Measurements from ENCODE around the gene GDF2.

GDF2 gene

GRCh38 chr10:47323087-47323486 is 833 bp downstream of the GDF2 start:
- Histone ChIP-seq H3K4me2 (ENCODE audit: low read length) (no peak overlapping the region), H2AFZ (no peak overlapping the region), H3K9me3 (ENCODE audit: control insufficient read depth, low read length) (no peaks in the 10 kb centered on the region), H3K4me1 (no peaks in the 10 kb centered on the region), H3K79me2 (no peaks in the 10 kb centered on the region), H3K36me3 (ENCODE audit: control insufficient read depth, insufficient read depth, low read length) (no peaks in the 10 kb centered on the region), H3K9ac (no peak overlapping the region), H3K4me3 (ENCODE audit: low read depth, low read length) (no peak overlapping the region), H3K27me3 (ENCODE audit: control insufficient read depth, insufficient read depth, low read length) (no peaks in the 10 kb centered on the region), H3K27ac (no peak overlapping the region)
- no peak for TF ChIP-seq CTCF (IDR thresholded peaks at IDR 0.05)

GRCh38 chr10:47323636-47324296 is 1.5 kb downstream of the GDF2 start:
- no peak overlapping the region for H3K4me2 ChIP-seq (ENCODE audit: low read length)
- TF ChIP-seq CTCF (IDR thresholded peaks at IDR 0.05): no peak
- H3K79me2 ChIP-seq: no peaks in the 10 kb centered on the region
- H3K4me1 ChIP-seq: no peaks in the 10 kb centered on the region
- H3K27ac ChIP-seq: no peak overlapping the region
- H3K4me3 ChIP-seq (ENCODE audit: low read depth, low read length): no peak overlapping the region
- H3K27me3 ChIP-seq (ENCODE audit: control insufficient read depth, insufficient read depth, low read length): no peaks in the 10 kb centered on the region
- H3K9me3 ChIP-seq (ENCODE audit: control insufficient read depth, low read length): no peaks in the 10 kb centered on the region
- no peak overlapping the region for H2AFZ ChIP-seq
- H3K36me3 ChIP-seq (ENCODE audit: control insufficient read depth, insufficient read depth, low read length): no peaks in the 10 kb centered on the region
- no peak overlapping the region for H3K9ac ChIP-seq

GRCh38 chr10:47325303-47326291 is 3.3 kb downstream of the GDF2 start:
- H3K9ac ChIP-seq: no peak overlapping the region
- H3K27ac ChIP-seq: no peak overlapping the region
- H3K9me3 ChIP-seq (ENCODE audit: control insufficient read depth, low read length): no peaks in the 10 kb centered on the region
- no peak overlapping the region for H2AFZ ChIP-seq
- no peaks in the 10 kb centered on the region for H3K79me2 ChIP-seq
- no peaks in the 10 kb centered on the region for H3K36me3 ChIP-seq (ENCODE audit: control insufficient read depth, insufficient read depth, low read length)
- H3K4me1 ChIP-seq: no peaks in the 10 kb centered on the region
- H3K4me3 ChIP-seq (ENCODE audit: low read depth, low read length): no peak overlapping the region
- no peak for TF ChIP-seq CTCF (IDR thresholded peaks at IDR 0.05)
- H3K4me2 ChIP-seq (ENCODE audit: low read length): no peak overlapping the region
- no peaks in the 10 kb centered on the region for H3K27me3 ChIP-seq (ENCODE audit: control insufficient read depth, insufficient read depth, low read length)

- no peak overlapping the region for H3K27ac ChIP-seq
- no peak overlapping the region for H3K9ac ChIP-seq
- no peaks in the 10 kb centered on the region for H3K36me3 ChIP-seq (ENCODE audit: control insufficient read depth, insufficient read depth, low read length)
- no peaks in the 10 kb centered on the region for H3K4me1 ChIP-seq
- no peaks in the 10 kb centered on the region for H3K79me2 ChIP-seq
- no peak for TF ChIP-seq CTCF (IDR thresholded peaks at IDR 0.05)
- no peaks in the 10 kb centered on the region for H3K27me3 ChIP-seq (ENCODE audit: control insufficient read depth, insufficient read depth, low read length)
- H3K4me2 ChIP-seq (ENCODE audit: low read length): no peak overlapping the region
- no peaks in the 10 kb centered on the region for H3K9me3 ChIP-seq (ENCODE audit: control insufficient read depth, low read length)
- H3K4me3 ChIP-seq (ENCODE audit: low read depth, low read length): no peak overlapping the region
- H2AFZ ChIP-seq: no peak overlapping the region
Observed at GRCh38 chr10:47326306-47326926, 4.2 kb downstream of the GDF2 start.
